NCI-H748 (cell line): ENCODE data around the gene ZNF575.
A peak's percentile ranks its signal among the peaks of the same experiment; 100 is the strongest.
"Not testable (repeated sequence)": the region's sequence is repeated elsewhere in the genome, so short reads cannot be mapped to it uniquely, and the experiment has no call there.

ENCODE experiments used
- DNase-seq: peaks from one replicate; lab custom pipeline; 2025; ENCODE audit not compliant: unreplicated experiment; lab: John Stamatoyannopoulos, UW

Gene ZNF575

GRCh38 chr19:43510713-43511112 is 22.3 kb upstream of the ZNF575 start:
- no peak for DNase-seq

- DNase-seq = no peak
These were observed 21.7 kb upstream of the ZNF575 start for GRCh38 chr19:43511324-43511723.

- not testable (repeated sequence) for DNase-seq
These were observed 20.6 kb upstream of the ZNF575 start for GRCh38 chr19:43512399-43512798.

GRCh38 chr19:43518051-43518450 is 14.9 kb upstream of the ZNF575 start:
- DNase-seq = peak; percentile 26

- DNase-seq = peak; percentile 83
These were observed 13.4 kb upstream of the ZNF575 start for GRCh38 chr19:43519436-43520088.

- DNase-seq = no peak
These were observed 10.1 kb upstream of the ZNF575 start for GRCh38 chr19:43522929-43523328.

GRCh38 chr19:43523696-43524095 is 9.3 kb upstream of the ZNF575 start:
- DNase-seq = not testable (repeated sequence)

GRCh38 chr19:43524922-43525835 is 7.8 kb upstream of the ZNF575 start:
- DNase-seq = no peak

GRCh38 chr19:43525836-43526771 is 6.9 kb upstream of the ZNF575 start:
- DNase-seq = peak; percentile 42

GRCh38 chr19:43526884-43527859 is 5.8 kb upstream of the ZNF575 start, which contains the start of gene ETHE1:
Gene ETHE1, minus strand, starts transcription at chr19:43527201. Its CDS starts 24 bp downstream, at chr19:43527177.
- peak; percentile 90 for DNase-seq

- DNase-seq = peak; percentile 48
These were observed 4.9 kb upstream of the ZNF575 start for GRCh38 chr19:43527860-43528622.

- DNase-seq = peak; percentile 91
These were observed 422 bp upstream of the ZNF575 start for GRCh38 chr19:43532571-43532961.

- DNase-seq = peak; percentile 100
These were observed 737 bp downstream of the ZNF575 start for GRCh38 chr19:43533546-43534304.

- DNase-seq = no peak
These were observed 1.4 kb downstream of the ZNF575 start for GRCh38 chr19:43534305-43534815.

- peak; percentile 58 for DNase-seq
These were observed 2.1 kb downstream of the ZNF575 start for GRCh38 chr19:43534816-43535761.

- DNase-seq = no peak
These were observed 5.9 kb downstream of the ZNF575 start for GRCh38 chr19:43538922-43539321.

- DNase-seq = no peak
These were observed 7.4 kb downstream of the ZNF575 start for GRCh38 chr19:43540381-43540780.
